GM12801 (cell line): Measurements from ENCODE around the gene ERICH4.

Experiments
- CTCF ChIP-seq: IDR thresholded peaks from one replicate; pipeline ENCODE4 v1.5.1; 2011; ENCODE audit warnings: control low read depth; ENCODE audit not compliant: insufficient read length; ENCODE audit errors: extremely low read depth

The ERICH4 gene

GRCh38 chr19:41478875-41479756, 36.2 kb downstream of the ERICH4 start:
- no peak for TF ChIP-seq CTCF

GRCh38 chr19:41479757-41480191, 36.8 kb downstream of the ERICH4 start:
- no peak for TF ChIP-seq CTCF

GRCh38 chr19:41480336-41480735, 37.4 kb downstream of the ERICH4 start:
- TF ChIP-seq CTCF, result no peak

GRCh38 chr19:41484822-41485221, 41.9 kb downstream of the ERICH4 start:
- no peak for TF ChIP-seq CTCF

- TF ChIP-seq CTCF, result no peak
Observed at GRCh38 chr19:41492843-41493242, 49.9 kb downstream of the ERICH4 start.
